ENCODE data around the gene PWWP2B. TPM values are rescaled to one million over a fixed set of nuclear protein-coding genes. Genes with fewer than 3 reads are reported as not detected.

PWWP2B gene
- total and polyA plus RNA-seq, 10 donors, result 22.5 to 50.0 (median 28.0) TPM

DNA sequence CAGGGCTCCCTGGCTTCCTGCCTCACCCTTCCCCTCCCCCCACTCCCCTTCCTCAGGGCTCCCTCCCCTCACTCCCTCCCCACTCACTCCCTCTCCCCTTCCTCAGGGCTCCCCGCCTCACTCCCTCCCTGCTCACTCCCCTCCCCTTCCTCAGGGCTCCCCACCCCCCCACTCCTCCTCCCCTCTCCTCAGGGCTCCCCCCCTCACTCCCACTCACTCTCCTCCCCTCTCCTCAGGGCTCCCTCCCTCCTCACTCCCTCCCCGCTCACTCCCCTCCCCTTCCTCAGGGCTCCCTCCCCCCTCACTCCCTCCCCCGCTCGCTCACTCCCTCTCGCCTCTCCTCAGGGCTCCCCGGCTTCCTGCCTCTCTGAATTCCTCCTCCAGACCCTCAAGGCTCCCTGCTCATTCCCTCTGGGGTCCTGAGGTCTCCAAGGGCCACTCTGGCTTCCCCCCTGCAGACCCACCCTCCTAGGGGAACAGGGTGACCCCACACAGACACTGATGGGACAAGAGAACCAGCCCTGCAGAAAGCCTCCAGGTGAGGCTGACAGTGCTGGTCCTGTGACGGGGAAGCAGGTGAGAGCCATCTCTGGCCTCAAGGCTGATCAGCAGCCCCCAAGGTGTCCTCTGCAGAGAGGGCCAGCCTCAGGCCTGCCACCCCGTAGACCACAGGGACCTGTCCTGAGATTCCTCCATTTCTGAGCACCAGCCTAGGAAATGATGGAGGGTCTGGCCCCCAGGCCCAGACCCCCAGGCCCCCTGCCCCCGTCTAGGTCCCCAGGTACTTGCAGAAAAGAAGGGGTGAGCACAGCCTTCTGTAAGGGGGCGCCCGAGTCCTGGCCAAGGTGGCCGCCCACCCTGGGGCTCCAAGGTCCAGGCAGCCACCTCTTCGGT lies 47.2 kb downstream of the PWWP2B start:
- peak; percentile 77 for DNase-seq
- Histone ChIP-seq H3K27me3 (replicated peaks in 1 of 7) (no peaks in the 10 kb centered on the region), H3K4me1 (peaks cover 24 to 76% (median 60%) of the 10 kb centered on the region in 6 donors), H3K4me3 (no peak overlapping the region), H3K36me3 (no peaks in the 10 kb centered on the region), H3K27ac (peak overlapping the region in 6 of 8 donors; percentile 34 to 95 (median 68)), H3K9me3 (no peaks in the 10 kb centered on the region)
- intact Hi-C loops (cut with DNase I; ENCODE audit: low total_unique reads), result no loop called here
- WGBS, 5 donors, result 48 to 54% (median 51%) methylated on average over 7 to 13 of the region's 13 CpGs
- TF ChIP-seq CTCF (IDR thresholded peaks at IDR 0.05 in 8 of 11, conservative IDR thresholded peaks at IDR 0.05 in 3 of 11) (no peak), POLR2A (IDR thresholded peaks at IDR 0.05) (no peak), POLR2AphosphoS5 (IDR thresholded peaks at IDR 0.05) (no peak)

GRCh38 chr10:132444877-132445351 lies 47.9 kb downstream of the PWWP2B start:
- Histone ChIP-seq H3K27me3 (replicated peaks in 1 of 7) (no peaks in the 10 kb centered on the region), H3K27ac (peak overlapping the region in 7 of 8 donors; percentile 2 to 95 (median 44)), H3K4me3 (no peak overlapping the region), H3K4me1 (peaks cover 24 to 77% (median 58%) of the 10 kb centered on the region in 6 donors), H3K36me3 (no peaks in the 10 kb centered on the region), H3K9me3 (no peaks in the 10 kb centered on the region)
- 27 to 56% (median 43%) methylated on average over 5 to 7 of the region's 7 CpGs for WGBS, 5 donors
- intact Hi-C loops (cut with DNase I; ENCODE audit: low total_unique reads), result no loop called here
- TF ChIP-seq CTCF (IDR thresholded peaks at IDR 0.05 in 8 of 11, conservative IDR thresholded peaks at IDR 0.05 in 3 of 11), result no peak
- TF ChIP-seq POLR2AphosphoS5 (IDR thresholded peaks at IDR 0.05), result no peak
- TF ChIP-seq POLR2A (IDR thresholded peaks at IDR 0.05), result no peak
- peak; percentile 75 for DNase-seq

DNA sequence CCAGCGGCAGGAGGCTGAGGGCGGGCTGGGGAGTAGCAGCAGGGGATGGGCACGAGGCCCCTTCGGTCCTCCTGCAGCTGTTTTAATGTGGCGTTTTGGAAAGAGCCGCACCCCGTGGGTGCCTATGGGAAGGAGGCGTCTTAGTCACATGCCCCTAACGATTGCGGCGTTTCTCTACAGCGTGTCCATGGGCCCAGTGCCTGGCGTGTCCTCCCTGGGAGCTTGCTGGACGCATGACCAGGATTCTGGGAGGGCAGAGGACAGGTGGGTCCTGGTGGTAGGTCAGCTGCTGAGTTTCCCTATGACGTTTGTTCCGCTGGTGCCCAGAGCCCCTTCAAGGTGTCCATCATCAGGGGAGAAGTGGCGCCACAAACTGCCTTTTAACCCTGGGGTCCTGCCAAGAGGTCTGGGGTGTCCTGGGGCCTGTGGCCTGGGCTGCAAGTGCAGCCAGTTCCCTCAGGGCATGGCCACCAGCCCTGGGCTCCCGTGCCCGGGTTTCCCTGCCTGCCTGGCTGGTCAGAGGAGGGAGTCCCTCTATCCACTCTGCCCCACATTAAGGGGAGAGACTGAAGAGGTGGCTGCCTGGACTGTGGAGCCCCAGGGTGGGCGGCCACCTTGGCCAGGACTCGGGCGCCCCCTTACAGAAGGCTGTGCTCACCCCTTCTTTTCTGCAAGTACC lies 48.7 kb downstream of the PWWP2B start:
- intact Hi-C loops (cut with DNase I; ENCODE audit: low total_unique reads), result no loop called here
- peak; percentile 81 for DNase-seq
- H3K9me3 ChIP-seq, result no peaks in the 10 kb centered on the region
- H3K4me1 ChIP-seq, result peaks cover 24 to 80% (median 59%) of the 10 kb centered on the region in 6 donors
- no peaks in the 10 kb centered on the region for H3K36me3 ChIP-seq
- peak overlapping the region in 7 of 8 donors; percentile 2 to 95 (median 89) for H3K27ac ChIP-seq
- TF ChIP-seq CTCF (IDR thresholded peaks at IDR 0.05 in 8 of 11, conservative IDR thresholded peaks at IDR 0.05 in 3 of 11), result no peak
- no peak for TF ChIP-seq POLR2A (IDR thresholded peaks at IDR 0.05)
- TF ChIP-seq POLR2AphosphoS5 (IDR thresholded peaks at IDR 0.05), result no peak
- no peaks in the 10 kb centered on the region for H3K27me3 ChIP-seq (replicated peaks in 1 of 7)
- H3K4me3 ChIP-seq, result no peak overlapping the region
- 79 to 90% (median 82%) methylated on average over 20 to 22 of the region's 22 CpGs for WGBS, 5 donors

DNA sequence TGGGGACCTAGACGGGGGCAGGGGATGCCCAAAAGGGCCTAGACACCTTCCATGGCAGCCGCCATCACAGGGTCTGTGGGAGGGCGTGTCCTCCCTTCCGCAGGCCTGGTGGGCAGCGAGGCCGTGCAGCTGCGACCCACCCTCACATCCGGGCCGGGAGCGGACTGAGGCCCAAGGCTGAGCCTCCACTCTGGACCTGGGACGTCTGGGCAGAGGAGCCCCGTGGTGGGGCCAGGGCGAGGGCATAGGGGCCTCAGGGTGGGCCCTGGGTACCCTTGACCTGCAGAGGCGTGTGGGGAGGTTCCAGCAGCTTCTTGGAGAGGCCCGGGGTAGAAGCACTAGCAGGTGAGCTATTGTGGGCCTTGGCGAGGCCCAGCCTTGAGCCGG lies 49.2 kb downstream of the PWWP2B start:
- peak; percentile 88 for DNase-seq
- Histone ChIP-seq H3K27me3 (replicated peaks in 1 of 7) (no peaks in the 10 kb centered on the region), H3K9me3 (no peaks in the 10 kb centered on the region), H3K4me1 (peaks cover 24 to 86% (median 60%) of the 10 kb centered on the region in 6 donors), H3K27ac (peak overlapping the region; percentile 38 to 95 (median 88)), H3K36me3 (no peaks in the 10 kb centered on the region), H3K4me3 (no peak overlapping the region)
- TF ChIP-seq CTCF (IDR thresholded peaks at IDR 0.05 in 8 of 11, conservative IDR thresholded peaks at IDR 0.05 in 3 of 11), result no peak
- no peak for TF ChIP-seq POLR2A (IDR thresholded peaks at IDR 0.05)
- no peak for TF ChIP-seq POLR2AphosphoS5 (IDR thresholded peaks at IDR 0.05)
- 83 to 93% (median 89%) methylated on average over 4 to 17 of the region's 17 CpGs for WGBS, 5 donors
- intact Hi-C loops (cut with DNase I; ENCODE audit: low total_unique reads), result no loop called here
